HG03103 (cell line): Measurements from ENCODE around the gene SMCO4.

Experiments
- ATAC-seq: cut with Tn5 transposase; IDR thresholded peaks from one replicate; pipeline ENCODE4 v1.9.1; 2021; ENCODE audit warnings: low read depth; ENCODE audit not compliant: unreplicated experiment

The SMCO4 gene

GRCh38 chr11:93563857-93564256 is 20.7 kb upstream of the SMCO4 start:
- ATAC-seq = no peak

- ATAC-seq = no peak
Measured at GRCh38 chr11:93560199-93560932, 17.2 kb upstream of the SMCO4 start.

- no peak for ATAC-seq
Measured at GRCh38 chr11:93559681-93560080, 16.5 kb upstream of the SMCO4 start.

GRCh38 chr11:93552874-93553273 is 9.7 kb upstream of the SMCO4 start:
- no peak for ATAC-seq

- ATAC-seq = no peak
Measured at GRCh38 chr11:93549976-93550375, 6.8 kb upstream of the SMCO4 start.

GRCh38 chr11:93548679-93549319 is 5.6 kb upstream of the SMCO4 start:
- no peak for ATAC-seq

- no peak for ATAC-seq
Measured at GRCh38 chr11:93547773-93548172, 4.6 kb upstream of the SMCO4 start.

- ATAC-seq = no peak
Measured at GRCh38 chr11:93547028-93547427, 3.8 kb upstream of the SMCO4 start.

- ATAC-seq = no peak
Measured at GRCh38 chr11:93545566-93545965, 2.4 kb upstream of the SMCO4 start.

GRCh38 chr11:93542811-93543229 is 371 bp downstream of the SMCO4 start:
- ATAC-seq = peak; percentile 35

GRCh38 chr11:93541884-93542810 is 1.0 kb downstream of the SMCO4 start:
- peak; percentile 53 for ATAC-seq

- ATAC-seq = no peak
Measured at GRCh38 chr11:93540896-93541553, 2.2 kb downstream of the SMCO4 start.

- ATAC-seq = no peak
Measured at GRCh38 chr11:93540337-93540736, 2.9 kb downstream of the SMCO4 start.

GRCh38 chr11:93537767-93538261 is 5.4 kb downstream of the SMCO4 start:
- ATAC-seq = no peak

- ATAC-seq = no peak
Measured at GRCh38 chr11:93537049-93537448, 6.1 kb downstream of the SMCO4 start.

- ATAC-seq = no peak
Measured at GRCh38 chr11:93536101-93536861, 6.9 kb downstream of the SMCO4 start.

- peak; percentile 60 for ATAC-seq
Measured at GRCh38 chr11:93535578-93535977, 7.6 kb downstream of the SMCO4 start.

- no peak for ATAC-seq
Measured at GRCh38 chr11:93532806-93533205, 10.4 kb downstream of the SMCO4 start.

- peak; percentile 28 for ATAC-seq
Measured at GRCh38 chr11:93532281-93532789, 10.9 kb downstream of the SMCO4 start.

GRCh38 chr11:93530468-93530826 is 12.7 kb downstream of the SMCO4 start:
- no peak for ATAC-seq
